Measurements from ENCODE around the gene ARHGAP6. TPM values are rescaled to one million over a fixed set of nuclear protein-coding genes. Genes with fewer than 3 reads are reported as not detected.

Gene ARHGAP6
- total and polyA plus RNA-seq, 2 experiments from 2014 or later = 0.26 to 0.59 TPM

GRCh38 chrX:11117745-11118144, 548.0 kb downstream of the ARHGAP6 start:
- peaks cover 70% of the 10 kb centered on the region for H3K36me3 Mint-ChIP-seq (ENCODE audit: low read depth)
- Histone ChIP-seq H3K9me2 (ENCODE audit: insufficient read depth) (no peaks in the 10 kb centered on the region), H3K4me2 (no peak overlapping the region), H3K4me3 (no peak overlapping the region), H3K79me2 (replicated peaks; ENCODE audit: insufficient read depth) (peaks cover 6% of the 10 kb centered on the region), H2AFZ (no peak overlapping the region), H3K27ac (ENCODE audit: low read depth) (no peak overlapping the region), H4K20me1 (replicated peaks; ENCODE audit: insufficient read depth) (no peaks in the 10 kb centered on the region), H3F3A (replicated peaks; ENCODE audit: low read depth) (no peaks in the 10 kb centered on the region), H3K36me3 (ENCODE audit: insufficient read depth) (peaks cover 12% of the 10 kb centered on the region), H3K4me1 (ENCODE audit: insufficient read depth) (no peaks in the 10 kb centered on the region), H3K27me3 (ENCODE audit: insufficient read depth) (no peaks in the 10 kb centered on the region)
- H3K4me3 Mint-ChIP-seq = no peak overlapping the region
- no peaks in the 10 kb centered on the region for H3K4me1 Mint-ChIP-seq
- ATAC-seq (no peak), DNase-seq (ENCODE audit: low spot score) (no peak)
- no peaks in the 10 kb centered on the region for H3K27me3 Mint-ChIP-seq (ENCODE audit: insufficient read depth, low read depth, poor library complexity)
- no peaks in the 10 kb centered on the region for H3K9me3 Mint-ChIP-seq
- TF ChIP-seq CREB1 (CRISPR knock-in tag; IDR thresholded peaks at IDR 0.05; ENCODE audit: low read depth) (no peak), REST (IDR thresholded peaks at IDR 0.05; ENCODE audit: unreplicated experiment) (no peak), JUNB (IDR thresholded peaks at IDR 0.05; ENCODE audit: unreplicated experiment) (no peak), CTCF (conservative IDR thresholded peaks at IDR 0.05; ENCODE audit: low read depth in 2 of 2) (no peak), POLR2AphosphoS5 (IDR thresholded peaks at IDR 0.05; ENCODE audit: low read depth) (no peak), STAT1 (IDR thresholded peaks at IDR 0.05; ENCODE audit: unreplicated experiment) (no peak), ZNF462 (CRISPR knock-in tag; IDR thresholded peaks at IDR 0.05) (no peak), ETS1 (IDR thresholded peaks at IDR 0.05) (no peak), EZH2phosphoT487 (IDR thresholded peaks at IDR 0.05; ENCODE audit: unreplicated experiment) (no peak), NANOG (IDR thresholded peaks at IDR 0.05; ENCODE audit: borderline replicate concordance) (no peak)
- H3K27ac Mint-ChIP-seq = no peak overlapping the region
